ENCODE results near the gene HOXC13. TPM values are rescaled to one million over a fixed set of nuclear protein-coding genes. Genes with fewer than 3 reads are reported as not detected.

The HOXC13 gene
- total RNA-seq, 1 donor, result not detected

DNA sequence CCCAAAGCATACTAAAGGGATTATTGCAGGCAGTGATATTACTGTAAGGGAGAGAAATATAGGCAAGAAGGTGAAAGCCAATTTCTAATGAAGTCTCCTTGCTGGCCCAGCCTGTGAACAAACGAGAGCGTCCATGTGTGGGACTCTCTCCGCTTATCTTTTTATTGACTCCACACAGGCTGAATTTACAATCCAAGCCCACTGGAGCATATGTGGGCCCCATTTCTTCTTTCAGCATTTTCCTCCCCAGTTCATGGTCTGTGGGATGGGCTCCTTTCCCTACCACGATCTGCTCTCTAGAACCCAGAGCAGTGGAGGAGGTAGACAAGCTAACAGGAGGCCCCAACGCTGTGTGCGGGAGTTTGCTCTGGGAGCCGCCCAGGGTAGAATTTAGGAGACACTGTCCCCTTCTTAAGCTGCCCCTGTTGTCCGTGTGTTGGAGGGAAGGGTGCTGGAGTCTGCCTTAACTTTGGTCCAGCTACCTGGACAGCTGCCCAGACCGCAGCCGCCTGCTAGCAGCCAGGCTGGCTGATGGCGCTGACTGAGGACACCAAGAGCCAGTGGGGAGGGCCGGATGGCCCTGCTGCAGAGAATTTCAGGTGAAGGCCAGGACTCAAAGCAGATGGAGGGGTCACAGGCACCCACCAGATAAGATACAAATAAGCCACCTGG, 31.1 kb downstream of the HOXC13 start:
- DNase-seq (ENCODE audit: low read depth in 2 of 3, low spot score in 2 of 3), result no peak

DNA sequence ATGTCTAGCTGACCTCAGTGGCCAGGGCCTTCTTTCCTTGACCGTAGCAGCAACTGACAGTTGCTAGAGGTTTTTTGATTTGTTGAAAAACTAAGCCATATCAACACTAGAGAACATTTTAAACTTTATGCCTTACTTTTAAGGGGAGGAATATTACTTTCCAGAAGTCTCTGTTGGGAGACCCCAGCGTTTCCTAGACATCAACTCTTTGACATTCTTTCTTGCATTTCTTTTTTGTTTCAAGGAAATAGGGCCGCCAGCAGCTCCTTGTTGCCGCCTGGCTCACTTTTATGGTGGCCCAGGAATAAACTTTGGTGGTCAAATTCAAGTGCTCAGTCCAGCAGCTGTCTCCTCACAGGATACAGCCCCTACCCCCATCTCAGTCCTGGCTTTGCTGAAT, 31.8 kb downstream of the HOXC13 start:
- no peak for DNase-seq (ENCODE audit: low read depth in 2 of 3, low spot score in 2 of 3)

DNA sequence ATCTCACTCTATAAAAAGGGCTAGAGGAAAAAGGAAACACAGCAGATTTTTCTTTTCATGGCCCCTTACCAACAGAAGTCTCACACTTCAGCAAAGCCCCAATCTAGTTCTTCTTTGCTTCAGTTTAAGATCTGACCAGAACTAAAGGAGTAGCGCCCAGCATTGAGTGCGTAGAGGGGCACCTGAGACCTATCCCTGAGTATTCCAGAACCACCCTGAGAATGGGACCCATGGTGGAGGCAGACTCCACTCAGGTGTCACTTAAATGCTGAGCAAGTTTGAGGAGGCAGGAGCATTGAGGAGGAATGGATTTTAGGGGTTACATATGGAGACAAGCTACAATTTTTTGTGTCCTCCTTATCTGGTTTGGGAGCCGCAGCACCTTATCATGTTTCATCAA, 32.5 kb downstream of the HOXC13 start:
- DNase-seq (ENCODE audit: low read depth in 2 of 3, low spot score in 2 of 3), result no peak

DNA sequence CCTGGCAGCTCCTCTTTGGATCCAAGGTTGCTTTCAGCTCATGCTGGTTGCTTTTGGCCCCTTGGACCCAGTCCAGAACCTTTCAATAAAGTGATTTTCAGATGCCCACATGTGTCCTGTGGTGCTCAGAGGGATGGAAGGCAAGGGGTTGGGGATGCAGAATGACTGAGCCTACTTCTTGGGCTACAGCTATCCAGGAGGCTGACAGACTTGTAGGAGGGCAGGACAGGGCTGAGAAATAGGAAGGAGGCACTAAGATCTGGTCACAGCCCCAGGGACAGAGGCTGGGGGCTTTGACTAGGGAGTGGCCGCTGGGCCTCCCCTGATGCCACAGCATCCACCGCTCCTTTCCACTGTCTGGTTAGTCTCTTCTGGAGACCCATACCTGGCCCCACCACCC, 33.1 kb downstream of the HOXC13 start:
- DNase-seq (ENCODE audit: low read depth in 2 of 3, low spot score in 2 of 3), result no peak

DNA sequence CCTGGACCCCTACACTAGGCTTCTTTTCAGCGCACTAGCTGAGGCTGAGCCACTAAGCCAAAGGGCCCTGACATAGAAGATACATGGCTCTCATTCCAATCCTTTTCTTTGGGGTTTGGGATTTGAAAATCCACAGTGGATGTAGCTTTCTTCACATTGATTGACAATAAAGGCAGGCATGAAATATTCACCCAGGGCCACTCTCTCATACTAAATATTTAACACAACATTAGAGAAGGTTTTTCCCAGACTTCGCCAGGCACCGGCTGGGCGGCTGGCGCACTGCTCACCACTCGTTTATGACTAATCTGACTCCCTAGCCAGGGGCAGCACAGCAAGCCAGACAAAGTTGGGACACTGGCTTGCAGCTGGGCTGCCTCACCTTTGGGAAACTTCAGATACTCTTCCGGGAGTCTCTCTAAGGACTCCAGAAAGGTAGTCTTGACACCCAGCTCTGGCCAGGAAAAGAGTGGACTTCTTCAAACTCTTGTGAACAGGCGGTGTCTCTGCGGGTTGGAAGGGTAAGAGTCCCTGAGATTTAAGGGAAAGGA, 33.6 kb downstream of the HOXC13 start:
- no peak for DNase-seq (ENCODE audit: low read depth in 2 of 3, low spot score in 2 of 3)

DNA sequence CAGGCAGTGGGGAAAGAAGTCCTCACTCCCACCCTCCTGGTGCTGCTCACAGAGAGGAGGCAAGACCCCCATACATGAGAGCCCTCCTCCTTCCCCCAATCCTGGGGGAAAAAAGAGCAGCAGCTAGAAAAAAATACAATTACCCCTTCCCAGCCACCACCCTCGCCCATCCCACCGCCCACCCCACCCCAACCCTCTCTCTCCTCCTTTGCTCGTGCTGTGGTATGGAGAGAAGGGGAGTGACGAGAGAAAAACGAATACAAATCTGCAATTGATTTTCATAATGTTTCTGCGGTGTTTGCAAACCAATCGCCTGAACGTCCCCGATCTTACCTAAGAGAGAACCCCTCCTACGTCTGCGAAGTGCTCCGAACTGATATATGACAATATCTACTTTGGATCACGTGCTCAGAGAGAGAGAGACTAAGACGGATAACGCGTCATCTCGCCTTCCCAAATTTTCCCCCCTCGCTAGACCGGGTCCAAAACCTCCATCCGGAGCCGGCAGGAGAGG, 34.1 kb downstream of the HOXC13 start, which contains the start of gene HOXC11:
TSS of gene HOXC11 (plus strand) at position 405 of the 514 bp plus-strand sequence. CDS start 116 bp downstream, outside the sequence.
- DNase-seq (ENCODE audit: low read depth in 2 of 3, low spot score in 2 of 3), result no peak

DNA sequence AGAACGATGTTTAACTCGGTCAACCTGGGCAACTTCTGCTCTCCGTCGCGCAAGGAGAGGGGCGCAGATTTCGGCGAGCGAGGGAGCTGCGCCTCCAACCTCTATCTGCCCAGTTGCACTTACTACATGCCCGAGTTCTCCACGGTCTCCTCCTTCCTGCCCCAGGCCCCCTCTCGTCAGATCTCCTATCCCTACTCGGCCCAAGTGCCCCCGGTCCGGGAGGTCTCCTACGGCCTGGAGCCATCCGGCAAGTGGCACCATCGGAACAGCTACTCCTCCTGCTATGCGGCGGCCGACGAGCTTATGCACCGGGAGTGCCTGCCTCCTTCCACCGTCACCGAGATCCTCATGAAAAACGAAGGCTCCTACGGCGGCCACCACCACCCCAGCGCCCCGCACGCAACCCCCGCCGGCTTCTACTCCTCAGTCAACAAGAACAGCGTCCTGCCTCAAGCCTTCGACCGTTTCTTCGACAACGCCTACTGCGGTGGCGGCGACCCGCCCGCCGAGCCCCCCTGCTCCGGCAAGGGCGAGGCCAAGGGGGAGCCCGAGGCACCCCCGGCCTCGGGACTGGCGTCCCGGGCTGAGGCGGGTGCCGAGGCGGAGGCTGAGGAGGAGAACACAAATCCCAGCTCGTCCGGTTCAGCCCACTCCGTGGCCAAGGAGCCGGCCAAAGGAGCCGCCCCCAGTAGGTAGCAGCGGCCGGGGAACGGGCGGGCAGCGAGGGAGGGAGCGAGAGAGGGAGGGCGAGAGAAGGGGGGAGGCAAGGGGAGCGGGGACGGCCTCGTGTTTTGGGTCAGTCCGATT, 34.8 kb downstream of the HOXC13 start:
- no peak for DNase-seq (ENCODE audit: low read depth in 2 of 3, low spot score in 2 of 3)

DNA sequence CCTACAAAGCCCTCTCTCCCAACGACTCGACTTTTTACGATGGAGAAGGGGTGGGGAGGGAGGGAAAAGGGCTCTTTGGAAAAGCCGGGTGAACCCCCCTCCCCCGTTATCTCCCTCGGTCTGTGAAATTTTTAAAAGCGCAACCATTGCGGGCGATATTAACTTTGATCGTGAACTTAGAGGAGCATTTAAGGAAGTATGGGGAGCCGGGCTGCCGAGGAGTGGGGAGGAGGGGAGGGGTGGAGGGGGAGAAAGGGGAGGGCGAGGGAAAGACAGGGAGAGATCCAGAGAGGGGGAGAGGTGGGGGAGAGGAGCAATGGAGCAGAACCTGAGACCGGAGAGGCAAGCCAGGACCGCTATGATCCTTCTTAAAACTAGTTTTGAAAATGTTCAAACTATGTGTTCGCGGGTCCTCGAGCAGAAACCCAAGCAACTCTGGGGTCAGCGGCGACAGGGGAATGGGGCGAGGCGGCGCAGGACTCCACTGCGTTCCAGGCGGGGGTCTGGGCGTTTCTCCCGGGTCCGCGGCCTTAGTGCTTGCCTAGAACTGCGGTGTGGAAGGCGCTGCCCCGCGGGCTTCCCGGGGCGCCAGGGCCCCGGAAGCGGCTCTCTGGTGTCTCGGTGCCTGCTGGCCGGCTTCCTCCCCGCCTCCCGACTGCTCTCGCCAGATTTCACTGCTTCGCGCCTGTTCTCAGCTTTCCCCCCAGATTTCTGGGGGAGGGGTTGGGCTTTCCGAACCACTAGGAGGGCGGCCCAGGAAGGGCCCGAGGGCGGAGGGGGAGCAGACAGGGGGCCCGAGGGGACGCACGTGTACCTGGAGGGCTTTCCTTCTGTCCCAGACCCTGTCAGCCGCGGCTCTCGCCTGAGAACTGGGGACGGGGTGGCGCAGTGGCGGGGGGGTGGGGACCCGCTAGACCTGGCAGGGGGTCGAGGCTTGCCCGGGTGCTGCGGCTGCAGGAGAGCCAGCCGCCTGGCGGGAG, 35.7 kb downstream of the HOXC13 start, which contains the start of gene HOTAIR:
TSS of gene HOTAIR (minus strand) at position 871 of the 980 bp plus-strand sequence.
- DNase-seq (ENCODE audit: low read depth in 2 of 3, low spot score in 2 of 3), result no peak

DNA sequence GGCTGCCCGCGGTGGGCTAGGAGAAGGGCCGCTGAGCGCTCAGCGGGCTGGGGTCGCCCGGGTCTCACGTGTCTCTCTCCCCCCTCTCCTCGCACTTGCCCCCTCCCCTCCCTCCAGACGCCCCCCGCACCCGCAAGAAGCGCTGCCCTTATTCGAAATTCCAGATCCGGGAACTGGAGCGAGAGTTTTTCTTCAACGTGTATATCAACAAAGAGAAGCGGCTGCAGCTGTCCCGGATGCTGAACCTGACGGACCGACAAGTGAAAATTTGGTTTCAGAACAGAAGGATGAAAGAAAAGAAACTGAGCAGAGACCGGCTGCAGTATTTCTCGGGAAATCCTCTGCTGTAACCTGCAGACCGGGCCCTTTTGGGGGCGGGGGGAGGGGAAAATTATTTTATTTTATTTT, 36.4 kb downstream of the HOXC13 start:
- no peak for DNase-seq (ENCODE audit: low read depth in 2 of 3, low spot score in 2 of 3)

DNA sequence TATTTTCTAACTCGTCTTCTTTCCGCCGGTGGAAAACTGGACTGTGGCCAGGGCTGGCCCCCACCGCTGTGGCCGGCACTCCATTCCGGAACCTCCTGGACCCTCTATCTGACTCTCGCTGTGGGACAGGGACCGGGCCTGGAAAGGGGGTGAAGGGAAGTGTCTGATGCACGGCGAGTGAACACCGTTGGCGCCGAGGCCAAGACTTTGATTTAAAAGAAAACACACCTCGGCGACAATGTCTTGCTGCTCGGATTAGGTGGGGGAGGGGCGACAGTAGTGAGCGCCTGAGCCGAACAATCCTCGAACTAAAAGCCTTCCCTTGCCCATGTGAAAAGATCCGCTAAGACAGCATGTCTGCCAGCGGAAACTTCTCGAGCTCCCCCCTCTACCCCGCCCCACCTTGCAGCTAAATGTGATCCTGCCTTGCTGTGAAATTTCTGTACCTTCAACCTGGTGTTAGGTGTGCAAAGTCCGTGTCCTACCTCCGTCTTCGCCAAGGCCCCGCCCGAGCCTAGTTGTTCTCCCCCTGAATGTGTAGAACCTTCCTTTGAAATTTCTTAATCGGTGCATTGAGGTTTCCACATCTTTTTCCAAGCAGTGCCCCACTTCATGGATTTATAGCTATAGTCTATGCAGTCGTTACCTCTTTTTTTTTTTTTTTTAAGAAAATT, 37.0 kb downstream of the HOXC13 start:
- no peak for DNase-seq (ENCODE audit: low read depth in 2 of 3, low spot score in 2 of 3)

DNA sequence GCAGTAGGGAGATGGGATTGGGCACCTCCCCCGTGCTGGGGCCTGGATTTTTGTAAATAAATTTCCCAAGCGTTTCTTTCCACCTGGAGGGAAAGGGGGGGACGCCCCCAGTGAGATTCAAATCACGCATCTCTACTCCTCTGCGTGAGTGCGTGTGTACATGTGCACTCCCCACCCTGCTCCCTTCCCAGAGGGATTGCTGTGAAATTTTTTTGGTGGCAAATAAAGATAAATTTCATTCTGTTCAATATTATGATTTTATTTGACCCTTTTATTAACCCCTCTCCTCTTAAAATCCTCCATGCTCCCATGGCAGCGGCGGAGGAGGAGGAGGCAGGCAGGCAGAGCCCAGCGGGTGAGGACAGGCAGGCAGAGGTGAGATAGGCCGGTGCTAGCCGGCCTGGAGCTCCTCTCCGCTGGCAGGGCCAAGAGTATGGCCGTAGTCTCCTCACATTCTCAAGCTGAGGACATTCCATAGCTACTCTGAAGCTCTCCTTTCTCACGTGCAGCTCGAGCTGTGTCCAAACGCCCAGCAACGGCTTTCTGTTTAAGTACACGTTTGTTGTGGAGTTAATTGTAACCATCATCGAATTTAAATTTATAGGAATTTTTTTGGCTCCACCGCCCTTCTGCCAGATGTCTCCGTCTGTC, 37.7 kb downstream of the HOXC13 start:
- DNase-seq (ENCODE audit: low read depth in 2 of 3, low spot score in 2 of 3), result no peak

DNA sequence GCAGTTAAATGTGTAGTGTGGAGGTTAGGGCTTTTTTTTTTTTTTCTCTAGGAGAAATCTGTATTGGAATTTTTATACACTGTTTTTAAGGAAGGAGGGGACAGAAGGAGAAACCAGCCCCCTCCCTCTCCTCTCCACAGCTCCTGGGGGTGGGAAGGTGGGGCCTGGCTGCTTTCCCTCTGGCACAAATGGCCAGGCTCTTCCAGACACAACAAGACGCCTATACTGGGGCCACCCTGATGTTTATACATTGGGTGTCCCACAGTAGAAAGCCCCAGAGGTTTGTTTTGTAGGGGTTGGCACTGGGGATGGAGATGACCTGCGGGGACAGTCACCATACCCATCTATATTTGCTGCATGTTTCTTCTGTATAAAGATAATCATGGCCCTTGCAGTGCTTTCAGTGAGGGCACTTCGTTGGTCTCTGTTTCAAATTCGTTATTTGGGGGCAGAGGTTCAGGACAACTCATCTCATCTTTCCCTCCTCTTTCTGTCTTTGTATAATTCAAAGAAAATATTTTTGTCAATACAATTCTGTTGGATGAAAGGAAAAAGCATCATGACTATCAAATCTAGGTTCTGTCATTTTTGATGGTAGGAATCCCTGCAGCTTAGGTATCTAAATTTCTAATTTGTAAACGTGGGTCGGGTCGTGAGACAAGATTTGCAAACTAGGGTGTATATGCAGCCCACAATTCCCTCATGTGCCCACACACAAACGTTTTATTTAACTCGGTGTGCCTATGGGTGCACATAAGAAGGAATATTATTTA, 38.4 kb downstream of the HOXC13 start:
- DNase-seq (ENCODE audit: low read depth in 2 of 3, low spot score in 2 of 3), result no peak

DNA sequence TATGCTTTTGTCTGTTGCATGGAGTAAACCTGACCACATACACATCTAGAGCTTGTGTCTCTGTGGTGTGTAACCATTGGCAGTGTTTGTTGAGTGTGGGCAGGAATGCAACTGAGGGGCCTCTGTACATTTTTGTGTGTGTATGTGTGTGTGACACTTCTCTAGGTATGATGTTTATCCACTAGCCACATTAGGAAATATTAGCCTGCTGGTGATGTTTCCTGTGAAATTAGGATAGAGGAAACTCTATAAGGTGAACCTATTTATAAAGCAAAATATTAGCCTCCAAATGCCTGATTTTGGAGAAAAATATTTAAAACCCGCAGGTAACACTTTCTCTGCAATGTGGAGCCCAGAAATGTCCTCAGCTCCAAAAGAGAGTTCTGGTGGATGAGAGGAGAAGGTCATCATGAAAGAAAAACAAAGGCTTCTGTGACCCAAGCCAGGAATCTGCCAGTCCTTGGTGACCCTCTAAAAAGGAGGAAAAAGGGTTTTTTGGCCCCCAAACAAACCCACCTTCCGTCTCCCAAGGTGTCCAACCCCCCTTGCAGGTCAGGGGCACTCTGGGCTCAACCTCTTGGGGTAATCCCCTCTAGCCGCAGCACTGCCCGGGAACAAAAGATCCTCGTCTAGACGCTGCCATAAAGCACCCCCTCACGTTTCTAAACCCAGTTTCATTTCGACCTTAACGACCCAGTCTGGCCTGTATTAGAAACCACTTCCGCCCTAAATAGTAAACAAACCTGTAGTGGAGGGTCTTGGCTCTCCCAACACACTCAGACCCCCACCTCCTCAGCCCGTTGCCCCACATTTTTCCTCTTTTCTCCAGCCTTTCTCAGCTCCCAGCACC, 39.2 kb downstream of the HOXC13 start:
- no peak for DNase-seq (ENCODE audit: low read depth in 2 of 3, low spot score in 2 of 3)

DNA sequence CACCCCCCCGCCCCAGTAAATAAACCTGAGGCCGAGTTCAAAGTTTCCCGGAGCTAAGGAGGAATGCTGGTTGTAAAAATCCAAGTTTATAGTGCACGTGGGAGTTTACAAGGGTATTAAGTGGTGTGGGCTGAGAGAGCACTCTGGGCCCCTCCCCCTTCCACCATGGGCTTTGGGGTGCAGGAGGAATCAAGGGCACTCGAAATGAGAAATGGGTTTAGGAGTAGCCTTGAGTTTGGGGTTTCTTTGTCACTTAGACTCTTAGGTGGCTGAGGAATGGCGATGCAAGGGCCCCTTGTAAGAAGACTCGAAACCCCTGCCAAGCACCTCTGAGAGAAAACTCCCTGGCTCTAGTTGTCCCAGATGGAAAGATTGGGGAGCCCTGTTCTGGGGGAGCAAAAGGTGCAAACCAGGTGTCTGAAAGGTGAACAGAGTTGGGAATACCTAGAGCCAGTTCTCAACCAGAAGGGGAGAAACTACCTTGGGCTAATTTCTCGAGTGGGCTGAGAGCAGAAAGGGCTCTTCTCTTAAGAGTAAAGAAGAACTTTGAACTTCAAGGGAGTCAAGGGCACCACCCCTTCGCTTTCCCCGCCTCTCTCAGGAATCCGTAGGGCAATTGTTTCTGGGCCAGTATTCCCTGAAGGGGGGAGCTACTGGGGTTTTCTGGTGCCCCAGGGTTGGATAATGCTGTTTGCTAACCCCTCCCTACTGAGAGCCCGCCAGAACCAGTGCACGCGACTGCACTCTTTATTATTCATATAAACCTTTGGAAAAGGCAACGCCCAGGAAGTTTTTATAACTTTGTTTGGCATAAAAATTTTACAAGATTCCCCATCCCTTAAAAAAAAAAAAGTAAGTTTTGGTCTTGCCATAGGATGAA, 40.1 kb downstream of the HOXC13 start:
- DNase-seq (ENCODE audit: low read depth in 2 of 3, low spot score in 2 of 3), result no peak

DNA sequence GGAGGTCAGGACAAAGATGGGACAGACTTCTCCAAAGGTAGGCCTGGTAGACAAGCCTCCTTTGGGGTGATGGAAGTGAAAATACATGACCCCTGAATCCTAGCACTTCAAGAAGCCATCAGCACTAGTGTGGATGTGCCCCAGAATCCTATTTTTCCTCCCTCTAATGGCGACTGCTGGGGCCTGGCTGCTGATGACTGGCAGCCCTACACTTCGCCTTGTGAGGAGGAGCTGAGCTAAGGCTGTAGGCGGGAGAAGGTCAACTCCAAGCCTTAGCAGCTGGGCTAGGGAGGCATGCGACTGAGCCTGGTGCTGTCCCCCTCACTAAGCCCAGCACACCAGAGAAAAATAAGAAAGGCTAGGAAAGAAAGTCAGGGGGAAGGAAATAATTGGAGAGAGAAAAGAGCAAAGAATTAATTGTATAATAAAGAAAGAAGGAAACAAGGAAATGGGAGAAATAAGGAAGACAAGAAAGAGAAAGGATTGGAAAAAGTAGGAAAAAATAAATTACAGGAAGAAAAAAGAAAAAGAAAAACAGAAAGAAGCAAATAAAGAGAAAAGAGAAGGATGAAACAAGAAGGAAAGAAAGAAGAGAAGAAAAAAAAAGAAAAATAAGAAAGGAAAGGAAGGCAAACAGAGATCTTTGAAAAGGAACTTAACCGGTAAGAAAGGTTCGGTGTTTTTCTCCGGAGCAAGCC, 41.6 kb downstream of the HOXC13 start:
- DNase-seq (ENCODE audit: low read depth in 2 of 3, low spot score in 2 of 3), result no peak
